Caco-2 (cell line): Measurements from ENCODE around the gene ZEB2. TPM values are rescaled to one million over a fixed set of nuclear protein-coding genes. Genes with fewer than 3 reads are reported as not detected.

Experiments
- BruUV-seq: library from RNA; stranded (reverse); fragments of 400-500 nt; replicated peaks from 2 replicates; lab custom pipeline; 2021; lab: Mats Ljungman, UMichigan
- CTCF ChIA-PET: fragments of 300-600 bp; sonication (Branson Sonifier 250); formaldehyde crosslinking; loops from one replicate; lab custom pipeline; 2022; ENCODE audit warnings: antibody characterized with exemption; lab: Charles Lee
- POLR2A ChIA-PET: fragments of 300-600 bp; sonication (Branson Sonifier 250); formaldehyde crosslinking; loops from one replicate; lab custom pipeline; 2022; ENCODE audit warnings: antibody characterized with exemption; lab: Charles Lee
- DNase-seq, 2 experiments: peaks; one replicate each; pipeline versions ENCODE4 v3.0.0 to v3.0.0-alpha.2; 2020 to 2022
- H3K27me3 ChIP-seq: replicated peaks from 2 replicates; pipeline ENCODE4 v1.6.0; 2011; ENCODE audit warnings: low read length; ENCODE audit not compliant: control insufficient read depth, insufficient read depth
- H3K36me3 ChIP-seq: 2 replicates; pipeline ENCODE4 v1.5.1; 2011; ENCODE audit warnings: low read length; ENCODE audit not compliant: control insufficient read depth, insufficient read depth
- H3K4me1 ChIP-seq: fragments of 250-450 bp; sonication (Bioruptor Pico); 2 replicates; pipeline ENCODE4 v1.5.1; 2020; ENCODE audit warnings: mild to moderate bottlenecking
- H3K4me3 ChIP-seq: 2 replicates; pipeline ENCODE4 v1.5.1; 2011; ENCODE audit warnings: low read depth, mild to moderate bottlenecking, control low read depth, low read length
- H3K9me3 ChIP-seq: fragments of 250-450 bp; sonication (Bioruptor Pico); 2 replicates; pipeline ENCODE4 v1.5.1; 2020; ENCODE audit warnings: mild to moderate bottlenecking, moderate library complexity
- H3K27ac Mint-ChIP-seq: one replicate; pipeline ENCODE4 v1.8.0; 2022; ENCODE audit warnings: mixed read lengths; ENCODE audit not compliant: unreplicated experiment
- H3K27me3 Mint-ChIP-seq: one replicate; pipeline ENCODE4 v1.8.0; 2022; ENCODE audit warnings: mixed read lengths; ENCODE audit not compliant: insufficient read depth, unreplicated experiment
- H3K36me3 Mint-ChIP-seq: one replicate; pipeline ENCODE4 v1.8.0; 2022; ENCODE audit warnings: mild to moderate bottlenecking, mixed read lengths; ENCODE audit not compliant: insufficient read depth, unreplicated experiment
- H3K4me1 Mint-ChIP-seq: one replicate; pipeline ENCODE4 v1.8.0; 2022; ENCODE audit warnings: low read depth, mixed read lengths; ENCODE audit not compliant: unreplicated experiment
- H3K4me3 Mint-ChIP-seq: one replicate; pipeline ENCODE4 v1.8.0; 2022; ENCODE audit warnings: mild to moderate bottlenecking, moderate library complexity, mixed read lengths; ENCODE audit not compliant: unreplicated experiment
- H3K9me3 Mint-ChIP-seq: one replicate; pipeline ENCODE4 v1.8.0; 2022; ENCODE audit warnings: mixed read lengths; ENCODE audit not compliant: unreplicated experiment
- intact Hi-C: fragments of 100-400 bp; cut with micrococcal nuclease; formaldehyde crosslinking; loops from one replicate; pipeline ENCODE4 v1.10.0; 2022; ENCODE audit not compliant: unreplicated experiment
- total RNA-seq: library from RNA; stranded (reverse); gene quantifications from 2 replicates; pipeline ENCODE4 v1.2.3, GENCODE V29; 2022
- TF ChIP-seq, protein P1 (sequence below), 2 experiments: fragments of 200-600 bp in 1 of 2; IDR thresholded peaks; 1 replicate in 1 of 2; 2 replicates in 1 of 2; pipeline versions ENCODE4 v1.5.1 to v1.8.0; 2011 to 2022; ENCODE audit warnings: antibody characterized with exemption in 1 of 2, control low read depth in 1 of 2, inconsistent platforms in 1 of 2, low read depth in 1 of 2, low read length in 1 of 2, mild to moderate bottlenecking in 1 of 2, moderate library complexity in 1 of 2; ENCODE audit not compliant: insufficient read depth in 1 of 2, severe bottlenecking in 1 of 2, unreplicated experiment in 1 of 2

ZEB2 gene
- total RNA-seq, 1 experiment from 2014 or later, result not detected

- no peaks in the 10 kb centered on the region; the same call in 1 of the 2 replicates for H3K27me3 ChIP-seq
- H3K4me3 ChIP-seq, result no peak overlapping the region
- no peaks in the 10 kb centered on the region for H3K9me3 Mint-ChIP-seq
- no TSS peak for BruUV-seq
- ChIA-PET CTCF (interaction anchor here (0.7 kb wide), 1 partner anchor 770 kb away, joined by 3 read pairs; no protein-coding TSS in a partner anchor), POLR2A (no interaction called here)
- H3K27ac Mint-ChIP-seq, result no peak overlapping the region
- no peak overlapping the region for H3K4me3 Mint-ChIP-seq
- no peaks in the 10 kb centered on the region for H3K9me3 ChIP-seq
- intact Hi-C loops, result no loop called here
- TF ChIP-seq, protein P1, sequence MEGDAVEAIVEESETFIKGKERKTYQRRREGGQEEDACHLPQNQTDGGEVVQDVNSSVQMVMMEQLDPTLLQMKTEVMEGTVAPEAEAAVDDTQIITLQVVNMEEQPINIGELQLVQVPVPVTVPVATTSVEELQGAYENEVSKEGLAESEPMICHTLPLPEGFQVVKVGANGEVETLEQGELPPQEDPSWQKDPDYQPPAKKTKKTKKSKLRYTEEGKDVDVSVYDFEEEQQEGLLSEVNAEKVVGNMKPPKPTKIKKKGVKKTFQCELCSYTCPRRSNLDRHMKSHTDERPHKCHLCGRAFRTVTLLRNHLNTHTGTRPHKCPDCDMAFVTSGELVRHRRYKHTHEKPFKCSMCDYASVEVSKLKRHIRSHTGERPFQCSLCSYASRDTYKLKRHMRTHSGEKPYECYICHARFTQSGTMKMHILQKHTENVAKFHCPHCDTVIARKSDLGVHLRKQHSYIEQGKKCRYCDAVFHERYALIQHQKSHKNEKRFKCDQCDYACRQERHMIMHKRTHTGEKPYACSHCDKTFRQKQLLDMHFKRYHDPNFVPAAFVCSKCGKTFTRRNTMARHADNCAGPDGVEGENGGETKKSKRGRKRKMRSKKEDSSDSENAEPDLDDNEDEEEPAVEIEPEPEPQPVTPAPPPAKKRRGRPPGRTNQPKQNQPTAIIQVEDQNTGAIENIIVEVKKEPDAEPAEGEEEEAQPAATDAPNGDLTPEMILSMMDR (IDR thresholded peaks at IDR 0.05; ENCODE audit: insufficient read depth in 1 of 2, low read depth in 1 of 2, low read length in 1 of 2, severe bottlenecking in 1 of 2, unreplicated experiment in 1 of 2), result no peak
- no peaks in the 10 kb centered on the region for H3K4me1 Mint-ChIP-seq
- peaks cover 21% of the 10 kb centered on the region for H3K27me3 Mint-ChIP-seq
- H3K4me1 ChIP-seq, result no peaks in the 10 kb centered on the region
- H3K36me3 Mint-ChIP-seq, result no peaks in the 10 kb centered on the region
- no peaks in the 10 kb centered on the region for H3K36me3 ChIP-seq
- DNase-seq, result no peak
Observed at GRCh38 chr2:144503242-144503641, 16.7 kb downstream of the ZEB2 start.

DNA sequence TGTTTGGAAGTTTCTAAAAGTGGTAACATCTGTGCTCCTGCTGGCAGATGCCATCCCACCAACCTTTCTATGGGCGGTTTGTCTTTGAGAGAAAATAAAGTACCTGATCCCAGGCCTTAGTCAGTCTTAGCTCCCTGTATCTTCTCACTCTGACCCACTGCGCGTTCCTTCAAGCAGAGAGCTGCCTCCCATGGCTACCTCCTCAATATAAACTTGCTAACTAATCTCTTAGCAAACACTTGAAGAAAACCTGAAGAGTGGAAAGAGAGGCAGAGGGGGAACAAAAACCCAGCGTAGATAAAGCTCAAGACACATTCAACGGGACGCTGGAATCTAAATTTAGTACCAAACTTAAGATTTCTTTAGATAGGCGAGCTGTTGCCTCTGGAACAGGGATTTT, 17.6 kb downstream of the ZEB2 start:
- Histone ChIP-seq H3K36me3 (no peaks in the 10 kb centered on the region), H3K27me3 (no peaks in the 10 kb centered on the region; the same call in 1 of the 2 replicates), H3K4me3 (no peak overlapping the region), H3K4me1 (no peaks in the 10 kb centered on the region), H3K9me3 (no peaks in the 10 kb centered on the region)
- Mint-ChIP-seq H3K4me1 (no peaks in the 10 kb centered on the region), H3K9me3 (no peaks in the 10 kb centered on the region), H3K27ac (no peak overlapping the region), H3K27me3 (peaks cover 14% of the 10 kb centered on the region), H3K4me3 (no peak overlapping the region), H3K36me3 (no peaks in the 10 kb centered on the region)
- no peak for DNase-seq
- CTCF ChIA-PET, result no interaction called here
- intact Hi-C loops, result no loop called here
- TF ChIP-seq, protein P1 (IDR thresholded peaks at IDR 0.05; ENCODE audit: insufficient read depth in 1 of 2, low read depth in 1 of 2, low read length in 1 of 2, severe bottlenecking in 1 of 2, unreplicated experiment in 1 of 2), result no peak
- no TSS peak for BruUV-seq
- POLR2A ChIA-PET, result no interaction called here

- H3K27ac Mint-ChIP-seq, result no peak overlapping the region
- no peak for DNase-seq
- H3K4me3 Mint-ChIP-seq, result no peak overlapping the region
- no peaks in the 10 kb centered on the region for H3K9me3 Mint-ChIP-seq
- ChIA-PET CTCF (no interaction called here), POLR2A (no interaction called here)
- H3K36me3 Mint-ChIP-seq, result no peaks in the 10 kb centered on the region
- no peaks in the 10 kb centered on the region for H3K4me1 Mint-ChIP-seq
- intact Hi-C loops, result no loop called here
- Histone ChIP-seq H3K27me3 (no peaks in the 10 kb centered on the region; the same call in 1 of the 2 replicates), H3K4me3 (no peak overlapping the region), H3K4me1 (no peaks in the 10 kb centered on the region), H3K36me3 (no peaks in the 10 kb centered on the region), H3K9me3 (no peaks in the 10 kb centered on the region)
- BruUV-seq, result no TSS peak
- H3K27me3 Mint-ChIP-seq, result peaks cover 13% of the 10 kb centered on the region
- TF ChIP-seq, protein P1 (IDR thresholded peaks at IDR 0.05; ENCODE audit: insufficient read depth in 1 of 2, low read depth in 1 of 2, low read length in 1 of 2, severe bottlenecking in 1 of 2, unreplicated experiment in 1 of 2), result no peak
Observed at GRCh38 chr2:144501627-144502026, 18.3 kb downstream of the ZEB2 start.
